Activated T-cell treated with anti-CD3 and anti-CD28 coated beads for 1 hour (primary cell): ENCODE data around the gene FAM83D.
"Not testable (repeated sequence)": the region's sequence is repeated elsewhere in the genome, so short reads cannot be mapped to it uniquely, and the experiment has no call there.

Source experiments
- DNase-seq: peaks from one replicate; pipeline ENCODE4 v3.0.0-alpha.2; 2020; ENCODE audit warnings: low read depth

The FAM83D gene

GRCh38 chr20:38935285-38935684 lies 9.1 kb downstream of the FAM83D start:
- DNase-seq, result no peak

- no peak for DNase-seq
Observed at GRCh38 chr20:38935967-38936407, 9.8 kb downstream of the FAM83D start.

GRCh38 chr20:38937000-38937399 lies 10.8 kb downstream of the FAM83D start:
- DNase-seq, result no peak

GRCh38 chr20:38937978-38938473 lies 11.8 kb downstream of the FAM83D start:
- DNase-seq, result no peak

- no peak for DNase-seq
Observed at GRCh38 chr20:38939686-38940085, 13.5 kb downstream of the FAM83D start.

GRCh38 chr20:38940644-38941043 lies 14.4 kb downstream of the FAM83D start:
- DNase-seq, result no peak

- no peak for DNase-seq
Observed at GRCh38 chr20:38941726-38942389, 15.6 kb downstream of the FAM83D start.

GRCh38 chr20:38945012-38945411 lies 18.8 kb downstream of the FAM83D start:
- no peak for DNase-seq

GRCh38 chr20:38946836-38947235 lies 20.6 kb downstream of the FAM83D start:
- DNase-seq, result no peak

- DNase-seq, result no peak
Observed at GRCh38 chr20:38947931-38948362, 21.7 kb downstream of the FAM83D start.

- no peak for DNase-seq
Observed at GRCh38 chr20:38950254-38950653, 24.0 kb downstream of the FAM83D start.

- no peak for DNase-seq
Observed at GRCh38 chr20:38951611-38952010, 25.4 kb downstream of the FAM83D start.

- DNase-seq, result no peak
Observed at GRCh38 chr20:38952153-38952552, 25.9 kb downstream of the FAM83D start.

GRCh38 chr20:38953630-38954340 lies 27.6 kb downstream of the FAM83D start:
- no peak for DNase-seq

GRCh38 chr20:38957235-38957876 lies 31.1 kb downstream of the FAM83D start:
- no peak for DNase-seq

- no peak for DNase-seq
Observed at GRCh38 chr20:38957915-38958485, 31.8 kb downstream of the FAM83D start.

GRCh38 chr20:38960187-38960687 lies 34.0 kb downstream of the FAM83D start:
- not testable (repeated sequence) for DNase-seq

- peak; percentile 4 for DNase-seq
Observed at GRCh38 chr20:38961530-38962043, 35.4 kb downstream of the FAM83D start.

- DNase-seq, result peak; percentile 97
Observed at GRCh38 chr20:38962044-38962927, 36.1 kb downstream of the FAM83D start, which contains the start of gene DHX35. Gene DHX35 (plus strand): TSS chr20:38962344. CDS start chr20:38962368, 24 bp downstream.

GRCh38 chr20:38962928-38963401 lies 36.7 kb downstream of the FAM83D start:
- no peak for DNase-seq

- no peak for DNase-seq
Observed at GRCh38 chr20:38963745-38964144, 37.5 kb downstream of the FAM83D start.
